SU-DHL-6 (cell line): Measurements from ENCODE around the gene DAAM2.

Experiments used
- EZH2phosphoT487 ChIP-seq: fragments of 200-600 bp; sonication (generic), shearing (Covaris generic); conservative IDR thresholded peaks from 2 replicates; pipeline ENCODE4 v1.6.1; 2018; ENCODE audit warnings: mild to moderate bottlenecking, antibody characterized with exemption, low read length, moderate library complexity, mixed read lengths
- TF ChIP-seq, protein P1 (sequence below): fragments of 200-600 bp; sonication (generic); IDR thresholded peaks from one replicate; pipeline ENCODE4 v1.5.1; 2017; ENCODE audit warnings: antibody characterized with exemption, mild to moderate bottlenecking, low read length, moderate library complexity; ENCODE audit not compliant: insufficient read depth, poor library complexity, severe bottlenecking

- TF ChIP-seq, protein P1, sequence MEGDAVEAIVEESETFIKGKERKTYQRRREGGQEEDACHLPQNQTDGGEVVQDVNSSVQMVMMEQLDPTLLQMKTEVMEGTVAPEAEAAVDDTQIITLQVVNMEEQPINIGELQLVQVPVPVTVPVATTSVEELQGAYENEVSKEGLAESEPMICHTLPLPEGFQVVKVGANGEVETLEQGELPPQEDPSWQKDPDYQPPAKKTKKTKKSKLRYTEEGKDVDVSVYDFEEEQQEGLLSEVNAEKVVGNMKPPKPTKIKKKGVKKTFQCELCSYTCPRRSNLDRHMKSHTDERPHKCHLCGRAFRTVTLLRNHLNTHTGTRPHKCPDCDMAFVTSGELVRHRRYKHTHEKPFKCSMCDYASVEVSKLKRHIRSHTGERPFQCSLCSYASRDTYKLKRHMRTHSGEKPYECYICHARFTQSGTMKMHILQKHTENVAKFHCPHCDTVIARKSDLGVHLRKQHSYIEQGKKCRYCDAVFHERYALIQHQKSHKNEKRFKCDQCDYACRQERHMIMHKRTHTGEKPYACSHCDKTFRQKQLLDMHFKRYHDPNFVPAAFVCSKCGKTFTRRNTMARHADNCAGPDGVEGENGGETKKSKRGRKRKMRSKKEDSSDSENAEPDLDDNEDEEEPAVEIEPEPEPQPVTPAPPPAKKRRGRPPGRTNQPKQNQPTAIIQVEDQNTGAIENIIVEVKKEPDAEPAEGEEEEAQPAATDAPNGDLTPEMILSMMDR, result no peak
- TF ChIP-seq EZH2phosphoT487, result no peak
Measured at GRCh38 chr6:39945626-39946025, 153.4 kb downstream of the DAAM2 start.
